ES-I3 (cell line): ENCODE measurements around the gene SLC25A39.
"Not testable (repeated sequence)": the region's sequence is repeated elsewhere in the genome, so short reads cannot be mapped to it uniquely, and the experiment has no call there.

Experiments
- H3K36me3 ChIP-seq: 2 replicates; pipeline ENCODE4 v1.6.1; 2013; ENCODE audit warnings: mild to moderate bottlenecking, low read length, control low read depth, moderate library complexity; ENCODE audit not compliant: insufficient read depth
- H3K4me1 ChIP-seq: 2 replicates; pipeline ENCODE4 v1.6.1; 2013; ENCODE audit warnings: mild to moderate bottlenecking, control low read depth, low read length; ENCODE audit not compliant: insufficient read depth
- H3K9ac ChIP-seq: 2 replicates; pipeline ENCODE4 v1.6.1; 2013; ENCODE audit warnings: low read depth, mild to moderate bottlenecking, low read length, moderate library complexity
- H3K9me3 ChIP-seq: 2 replicates; pipeline ENCODE4 v1.6.1; 2013; ENCODE audit warnings: mild to moderate bottlenecking, low read length, moderate library complexity; ENCODE audit not compliant: control insufficient read depth, insufficient read depth

The SLC25A39 gene

GRCh38 chr17:44324571-44325275 is at the start of gene SLC25A39:
Gene SLC25A39 (minus strand): TSS chr17:44324823. CDS start chr17:44323562, 1,261 bp downstream.
- H3K4me1 ChIP-seq: no peaks in the 10 kb centered on the region
- peaks cover 14% of the 10 kb centered on the region for H3K36me3 ChIP-seq
- H3K9me3 ChIP-seq: no peaks in the 10 kb centered on the region
- peak within 1 kb of the TSS; percentile 94 for H3K9ac ChIP-seq

GRCh38 chr17:44372036-44372435 is 47.4 kb upstream of the SLC25A39 start:
- H3K36me3 ChIP-seq: no peaks in the 10 kb centered on the region
- no peak overlapping the region for H3K9ac ChIP-seq
- H3K9me3 ChIP-seq: no peaks in the 10 kb centered on the region
- H3K4me1 ChIP-seq: peaks cover 9% of the 10 kb centered on the region; the same call in 1 of the 2 replicates

GRCh38 chr17:44369414-44370023 is 44.9 kb upstream of the SLC25A39 start:
- not testable (repeated sequence) for H3K9me3 ChIP-seq, H3K36me3 ChIP-seq

GRCh38 chr17:44368391-44369243 is 44.0 kb upstream of the SLC25A39 start:
- not testable (repeated sequence) for H3K36me3 ChIP-seq, H3K4me1 ChIP-seq, H3K9me3 ChIP-seq, H3K9ac ChIP-seq

More at GRCh38 chr17:44369414-44370023, 44.9 kb upstream of the SLC25A39 start:
- not testable (repeated sequence) for H3K4me1 ChIP-seq, H3K9ac ChIP-seq

- Histone ChIP-seq H3K4me1 (no peaks in the 10 kb centered on the region; the same call in 1 of the 2 replicates), H3K9me3 (no peaks in the 10 kb centered on the region), H3K36me3 (no peaks in the 10 kb centered on the region), H3K9ac (no peak overlapping the region)
These were observed 42.8 kb upstream of the SLC25A39 start for GRCh38 chr17:44367231-44367979.

- H3K36me3 ChIP-seq, H3K9me3 ChIP-seq, H3K9ac ChIP-seq: not testable (repeated sequence)
- H3K4me1 ChIP-seq: peaks cover 20% of the 10 kb centered on the region
These were observed 40.4 kb upstream of the SLC25A39 start for GRCh38 chr17:44365051-44365450.

GRCh38 chr17:44363613-44364159 is 39.1 kb upstream of the SLC25A39 start, which contains the start of gene FAM171A2:
Gene FAM171A2 (minus strand): TSS chr17:44363853. CDS start chr17:44363714, 139 bp downstream.
- no peaks in the 10 kb centered on the region for H3K36me3 ChIP-seq
- peak within 1 kb of the TSS; percentile 95 for H3K9ac ChIP-seq
- peaks cover 20% of the 10 kb centered on the region for H3K4me1 ChIP-seq
- H3K9me3 ChIP-seq: no peaks in the 10 kb centered on the region

- H3K36me3 ChIP-seq: no peaks in the 10 kb centered on the region
- H3K4me1 ChIP-seq: peaks cover 20% of the 10 kb centered on the region
- no peaks in the 10 kb centered on the region for H3K9me3 ChIP-seq
- H3K9ac ChIP-seq: peak overlapping the region; percentile 95
These were observed 38.5 kb upstream of the SLC25A39 start for GRCh38 chr17:44362949-44363612.

- H3K36me3 ChIP-seq: no peaks in the 10 kb centered on the region
- H3K4me1 ChIP-seq: peaks cover 20% of the 10 kb centered on the region
- H3K9ac ChIP-seq: peak overlapping the region; percentile 95
- H3K9me3 ChIP-seq: no peaks in the 10 kb centered on the region
These were observed 37.9 kb upstream of the SLC25A39 start for GRCh38 chr17:44362459-44362948.

- Histone ChIP-seq H3K4me1 (peaks cover 20% of the 10 kb centered on the region), H3K9ac (0 out of 2 replicates have a peak overlapping the region, but pooled peaks have one; percentile 4), H3K9me3 (no peaks in the 10 kb centered on the region)
These were observed 37.0 kb upstream of the SLC25A39 start for GRCh38 chr17:44361292-44362260.

GRCh38 chr17:44360826-44361225 is 36.2 kb upstream of the SLC25A39 start:
- H3K9me3 ChIP-seq: no peaks in the 10 kb centered on the region
- H3K9ac ChIP-seq: no peak overlapping the region
- peaks cover 20% of the 10 kb centered on the region for H3K4me1 ChIP-seq
- H3K36me3 ChIP-seq: no peaks in the 10 kb centered on the region

More at GRCh38 chr17:44361292-44362260, 37.0 kb upstream of the SLC25A39 start:
- no peaks in the 10 kb centered on the region for H3K36me3 ChIP-seq

- Histone ChIP-seq H3K9me3 (no peaks in the 10 kb centered on the region), H3K9ac (no peak overlapping the region), H3K4me1 (peaks cover 20% of the 10 kb centered on the region), H3K36me3 (no peaks in the 10 kb centered on the region)
These were observed 35.5 kb upstream of the SLC25A39 start for GRCh38 chr17:44360144-44360533.
